Activated T-helper 1 cell treated with anti-CD3 and anti-CD28 coated beads, Interleukin-12 subunit alpha, Interleukin-12 subunit beta, Interleukin-2, Interleukin-4 antibody, amounts not matched to agents 30 ng/mL and 10 ng/mL and 1 ng/mL, durations not matched to agents 14 hours and 24 hours and 36 hours (primary cell): ENCODE data around the gene KCNJ15. TPM values are rescaled to one million over a fixed set of nuclear protein-coding genes. Genes with fewer than 3 reads are reported as not detected.

Source experiments
- DNase-seq: peaks from one replicate; pipeline ENCODE4 v3.0.0; 2021; ENCODE audit warnings: low spot score
- H3K27ac Mint-ChIP-seq: one replicate; pipeline ENCODE4 v1.8.0; 2021; ENCODE audit warnings: mild to moderate bottlenecking, mixed read lengths
- H3K27me3 Mint-ChIP-seq: one replicate; pipeline ENCODE4 v1.8.0; 2022; ENCODE audit warnings: mild to moderate bottlenecking, moderate library complexity, mixed read lengths; ENCODE audit not compliant: insufficient read depth
- H3K36me3 Mint-ChIP-seq: one replicate; pipeline ENCODE4 v1.8.0; 2021; ENCODE audit warnings: low read depth, mixed read lengths
- H3K4me1 Mint-ChIP-seq: one replicate; pipeline ENCODE4 v1.8.0; 2021; ENCODE audit warnings: low read depth, mixed read lengths
- H3K4me3 Mint-ChIP-seq: one replicate; pipeline ENCODE4 v1.8.0; 2021; ENCODE audit warnings: mild to moderate bottlenecking, moderate library complexity, mixed read lengths
- H3K9me3 Mint-ChIP-seq: one replicate; pipeline ENCODE4 v1.8.0; 2021; ENCODE audit warnings: mixed read lengths
- intact Hi-C: fragments of 100-400 bp; cut with micrococcal nuclease; formaldehyde crosslinking; loops from one replicate; pipeline ENCODE4 v1.15.1; 2024
- total RNA-seq: library from RNA; stranded (reverse); gene quantifications from 2 replicates; pipeline ENCODE4 v1.2.3, GENCODE V29; 2022

KCNJ15 gene
- total RNA-seq, 1 donor from 2014 or later = 1.7 TPM

DNA sequence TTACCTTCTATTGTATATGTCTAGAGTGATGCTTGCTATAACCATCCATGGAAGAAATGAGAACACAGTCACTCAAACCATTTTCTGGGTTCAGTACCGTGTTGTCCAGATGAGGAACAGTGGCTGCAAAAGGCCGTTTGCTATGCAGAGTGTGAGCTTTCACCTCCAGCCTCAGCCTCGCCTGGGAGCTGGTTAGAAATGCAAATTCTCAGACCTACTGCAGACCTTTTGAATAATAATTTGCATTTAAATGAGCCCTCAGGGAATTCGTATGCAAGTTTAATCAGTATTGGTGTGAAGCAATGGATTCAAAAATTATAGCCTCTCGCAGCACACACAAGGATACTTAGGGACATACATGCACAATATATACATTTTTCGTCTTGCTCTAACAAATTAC lies 24.1 kb downstream of the KCNJ15 start:
- H3K36me3 Mint-ChIP-seq = peaks cover 1% of the 10 kb centered on the region
- intact Hi-C loops = no loop called here
- no peak for DNase-seq
- H3K27ac Mint-ChIP-seq = no peak overlapping the region
- H3K4me1 Mint-ChIP-seq = peaks cover 9% of the 10 kb centered on the region
- H3K4me3 Mint-ChIP-seq = no peak overlapping the region
- peaks cover 2% of the 10 kb centered on the region for H3K27me3 Mint-ChIP-seq
- no peaks in the 10 kb centered on the region for H3K9me3 Mint-ChIP-seq

DNA sequence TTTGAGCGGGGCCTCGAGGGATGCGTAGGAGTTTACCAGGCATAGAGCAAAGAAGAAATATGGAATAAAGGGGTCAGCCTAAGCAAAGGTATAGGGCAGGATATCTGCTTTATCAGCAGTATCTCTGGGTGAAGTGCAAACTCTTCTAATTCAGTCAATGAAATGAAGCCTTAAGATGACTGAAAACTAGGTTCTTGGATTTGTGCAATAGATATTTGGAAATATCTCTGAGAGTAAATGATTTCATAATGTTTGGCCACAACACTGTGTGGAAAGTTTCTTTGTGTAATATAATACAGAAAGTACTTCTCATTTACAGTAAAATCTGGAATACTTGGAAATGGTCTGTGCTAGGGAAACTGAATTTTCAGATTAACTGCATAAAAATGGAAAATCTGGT lies 26.1 kb downstream of the KCNJ15 start:
- no peak for DNase-seq
- H3K36me3 Mint-ChIP-seq = peaks cover 1% of the 10 kb centered on the region
- no peaks in the 10 kb centered on the region for H3K9me3 Mint-ChIP-seq
- no peaks in the 10 kb centered on the region for H3K4me1 Mint-ChIP-seq
- intact Hi-C loops = loop anchor here (1.0 to 2.0 kb wide), 2 partner anchors 14 to 40 kb away; no protein-coding TSS in a partner anchor
- no peak overlapping the region for H3K4me3 Mint-ChIP-seq
- no peak overlapping the region for H3K27ac Mint-ChIP-seq
- H3K27me3 Mint-ChIP-seq = peaks cover 2% of the 10 kb centered on the region

DNA sequence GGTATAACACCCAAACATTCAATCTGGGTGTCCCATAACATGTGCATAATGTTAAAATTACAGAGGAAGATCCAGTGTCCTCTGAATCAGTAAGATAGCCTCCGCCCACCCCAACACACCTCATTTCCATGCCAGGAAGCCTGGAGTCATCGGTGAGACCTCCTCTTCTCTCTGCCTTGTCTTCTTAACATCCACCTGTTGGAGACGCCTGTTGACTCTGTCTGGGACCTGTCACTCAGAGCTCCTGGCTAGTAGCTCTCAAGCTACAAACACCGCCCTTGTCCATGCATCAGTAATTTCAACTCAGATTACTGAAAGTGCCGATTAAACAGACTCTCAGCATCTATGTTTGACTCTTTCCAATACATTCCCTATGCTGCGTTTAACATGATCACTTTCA lies 27.4 kb downstream of the KCNJ15 start:
- Mint-ChIP-seq H3K4me1 (no peaks in the 10 kb centered on the region), H3K9me3 (no peaks in the 10 kb centered on the region), H3K27ac (no peak overlapping the region), H3K4me3 (no peak overlapping the region), H3K27me3 (no peaks in the 10 kb centered on the region), H3K36me3 (no peaks in the 10 kb centered on the region)
- intact Hi-C loops = no loop called here
- DNase-seq = no peak

DNA sequence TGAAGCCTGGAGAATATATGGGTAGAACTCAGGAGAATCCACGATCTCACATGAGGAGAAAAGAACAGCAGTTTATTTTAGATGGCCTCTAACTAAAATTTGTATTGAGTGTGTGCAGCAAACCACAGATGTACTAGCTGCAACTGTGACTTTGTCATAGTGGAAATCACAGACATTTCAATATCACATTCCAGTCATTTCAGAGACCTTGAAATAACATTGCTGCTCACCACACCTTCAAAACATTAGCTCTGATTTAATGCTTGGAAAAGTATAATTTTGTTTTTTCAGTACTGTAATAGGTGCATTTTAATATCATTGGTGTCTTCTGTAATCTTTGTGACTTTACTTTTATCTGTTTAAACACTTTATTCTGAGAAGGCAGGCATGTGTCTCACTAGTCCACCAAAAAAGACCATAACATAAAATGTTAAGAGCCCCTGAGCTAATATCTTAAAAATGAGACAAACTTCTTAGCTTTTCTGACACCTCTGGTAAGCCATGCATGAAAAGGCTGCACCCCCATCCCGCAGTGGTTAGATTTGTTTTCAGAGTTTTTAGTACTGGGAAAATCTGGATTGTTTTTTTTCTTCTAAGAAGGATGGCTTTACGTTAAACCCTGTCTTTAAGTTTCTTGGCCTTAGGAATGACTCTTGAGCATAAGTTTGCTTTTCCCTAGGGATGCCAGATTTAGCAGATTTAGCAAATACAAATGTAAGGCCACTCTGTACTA lies 30.1 kb downstream of the KCNJ15 start:
- Mint-ChIP-seq H3K36me3 (no peaks in the 10 kb centered on the region), H3K4me1 (no peaks in the 10 kb centered on the region), H3K27ac (no peak overlapping the region), H3K27me3 (no peaks in the 10 kb centered on the region), H3K9me3 (no peaks in the 10 kb centered on the region), H3K4me3 (no peak overlapping the region)
- DNase-seq = no peak
- intact Hi-C loops = no loop called here

DNA sequence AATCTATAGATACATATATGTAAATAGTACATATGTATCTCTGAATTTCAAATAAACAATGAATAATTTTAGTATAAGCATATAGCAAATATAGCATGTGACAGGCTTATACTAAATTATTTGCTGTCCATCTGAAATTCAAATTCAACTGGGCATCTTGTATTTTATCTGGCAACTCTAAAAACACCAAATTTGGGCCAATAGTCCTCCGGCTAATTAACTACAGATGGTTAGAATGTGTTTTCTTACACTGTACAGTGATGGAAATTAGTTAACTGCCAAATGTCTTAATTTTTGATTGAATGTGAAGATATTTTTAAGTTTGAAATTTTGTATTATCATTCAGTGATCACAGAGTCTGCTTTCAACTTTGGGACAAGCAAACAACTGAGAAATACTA lies 30.7 kb downstream of the KCNJ15 start:
- DNase-seq = no peak
- Mint-ChIP-seq H3K9me3 (no peaks in the 10 kb centered on the region), H3K4me3 (no peak overlapping the region), H3K27ac (no peak overlapping the region), H3K4me1 (no peaks in the 10 kb centered on the region), H3K36me3 (no peaks in the 10 kb centered on the region), H3K27me3 (no peaks in the 10 kb centered on the region)
- intact Hi-C loops = no loop called here

DNA sequence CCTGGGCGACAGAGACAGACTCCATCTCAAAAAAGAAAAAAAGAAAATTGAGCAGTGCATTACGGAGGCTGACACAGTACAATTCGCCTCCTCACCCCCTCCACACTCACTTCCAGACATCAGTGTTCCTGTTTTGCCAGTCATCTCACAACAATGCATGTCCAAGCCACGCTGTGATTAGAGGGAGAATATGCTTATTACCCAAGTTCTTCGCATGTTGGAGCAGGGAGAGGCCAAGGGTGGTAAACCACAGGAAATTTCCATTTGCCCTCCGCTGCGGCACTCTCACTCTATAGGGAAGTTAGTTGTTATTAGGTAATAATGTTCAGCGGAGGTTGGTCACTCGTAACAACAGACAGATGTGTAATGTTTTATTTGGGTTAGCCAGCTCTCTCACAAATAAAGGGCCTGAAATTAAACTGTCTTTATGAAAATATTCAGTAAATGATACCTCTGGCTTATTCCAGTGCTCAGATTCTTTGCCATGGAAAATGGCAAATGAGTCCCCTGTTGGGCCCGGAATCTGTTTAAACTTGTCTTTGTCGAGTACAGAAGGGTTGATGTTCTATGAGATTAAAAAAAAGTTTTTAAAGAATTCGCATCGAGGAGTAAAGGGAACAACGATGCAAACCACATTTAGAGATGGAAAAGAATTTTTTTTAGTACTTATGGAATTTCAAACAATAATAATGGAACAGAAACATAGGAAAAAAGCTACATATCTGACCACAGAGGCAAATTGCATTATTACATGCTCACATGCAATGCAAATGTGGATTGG lies 33.1 kb downstream of the KCNJ15 start:
- Mint-ChIP-seq H3K27me3 (no peaks in the 10 kb centered on the region), H3K36me3 (no peaks in the 10 kb centered on the region), H3K9me3 (no peaks in the 10 kb centered on the region), H3K4me1 (no peaks in the 10 kb centered on the region), H3K27ac (no peak overlapping the region), H3K4me3 (no peak overlapping the region)
- DNase-seq = no peak
- intact Hi-C loops = no loop called here

DNA sequence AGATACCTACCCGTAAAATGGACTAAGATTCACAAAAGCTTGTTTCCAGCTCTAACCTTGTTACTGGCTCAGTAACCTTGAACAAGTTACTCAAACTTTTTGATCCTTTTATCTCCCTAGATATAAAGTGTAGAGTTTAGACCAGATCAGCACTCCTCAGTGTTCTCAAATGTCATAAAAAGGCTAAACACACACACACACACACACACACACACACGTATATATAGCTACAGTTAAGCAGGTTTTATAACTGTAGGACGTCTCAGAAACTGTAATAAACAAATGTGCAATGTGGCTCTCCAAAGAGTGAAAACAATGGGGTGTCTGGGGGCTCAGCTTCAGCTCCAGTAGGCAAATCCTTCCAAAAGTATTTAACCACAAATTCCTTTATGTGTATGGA lies 34.0 kb downstream of the KCNJ15 start:
- Mint-ChIP-seq H3K9me3 (no peaks in the 10 kb centered on the region), H3K36me3 (no peaks in the 10 kb centered on the region), H3K27me3 (no peaks in the 10 kb centered on the region), H3K4me1 (no peaks in the 10 kb centered on the region), H3K27ac (no peak overlapping the region), H3K4me3 (no peak overlapping the region)
- DNase-seq = no peak
- intact Hi-C loops = no loop called here

DNA sequence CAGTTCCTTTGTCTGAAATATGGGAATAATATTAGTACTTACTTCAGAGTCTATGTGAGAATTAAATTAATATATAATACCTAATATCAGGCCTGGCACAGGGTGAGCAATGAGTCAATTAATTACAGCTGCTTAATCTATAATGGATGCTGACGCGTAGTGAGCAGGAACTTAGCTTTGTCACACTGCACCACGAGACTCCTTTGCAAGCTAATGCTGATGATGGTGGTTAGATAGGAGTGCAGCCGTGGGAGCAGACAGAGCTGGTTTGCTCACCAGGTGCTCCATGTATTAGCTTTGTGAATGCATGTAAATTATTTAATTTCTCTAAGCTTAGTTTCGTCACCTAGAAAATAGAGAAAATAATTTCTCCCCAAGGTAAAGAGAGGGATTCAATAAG lies 35.1 kb downstream of the KCNJ15 start:
- no peak for DNase-seq
- H3K4me1 Mint-ChIP-seq = peaks cover 8% of the 10 kb centered on the region
- intact Hi-C loops = no loop called here
- H3K36me3 Mint-ChIP-seq = no peaks in the 10 kb centered on the region
- H3K4me3 Mint-ChIP-seq = no peak overlapping the region
- no peaks in the 10 kb centered on the region for H3K27me3 Mint-ChIP-seq
- H3K9me3 Mint-ChIP-seq = no peaks in the 10 kb centered on the region
- no peak overlapping the region for H3K27ac Mint-ChIP-seq

DNA sequence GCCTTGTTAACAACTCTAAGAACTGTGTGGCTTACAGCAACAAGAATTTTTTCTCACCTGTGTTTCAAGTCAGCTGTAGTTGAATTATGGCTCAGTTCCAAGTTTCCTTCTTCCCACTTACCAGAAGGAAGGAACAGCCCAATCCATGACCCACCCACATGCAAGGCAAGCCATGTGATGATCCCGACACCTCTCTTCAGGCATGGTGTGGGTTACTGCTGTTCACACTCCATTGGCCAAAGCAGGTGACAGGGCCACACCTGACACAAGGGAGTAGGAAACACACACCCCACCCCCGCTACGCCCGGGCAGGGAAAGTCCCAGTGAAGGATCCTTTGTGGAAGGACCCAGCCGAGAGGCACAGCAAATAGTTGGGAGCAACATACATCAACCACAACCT lies 36.3 kb downstream of the KCNJ15 start:
- H3K27ac Mint-ChIP-seq = no peak overlapping the region
- no peak for DNase-seq
- no peaks in the 10 kb centered on the region for H3K36me3 Mint-ChIP-seq
- H3K4me3 Mint-ChIP-seq = no peak overlapping the region
- H3K4me1 Mint-ChIP-seq = peaks cover 9% of the 10 kb centered on the region
- no peaks in the 10 kb centered on the region for H3K9me3 Mint-ChIP-seq
- no peaks in the 10 kb centered on the region for H3K27me3 Mint-ChIP-seq
- intact Hi-C loops = no loop called here

DNA sequence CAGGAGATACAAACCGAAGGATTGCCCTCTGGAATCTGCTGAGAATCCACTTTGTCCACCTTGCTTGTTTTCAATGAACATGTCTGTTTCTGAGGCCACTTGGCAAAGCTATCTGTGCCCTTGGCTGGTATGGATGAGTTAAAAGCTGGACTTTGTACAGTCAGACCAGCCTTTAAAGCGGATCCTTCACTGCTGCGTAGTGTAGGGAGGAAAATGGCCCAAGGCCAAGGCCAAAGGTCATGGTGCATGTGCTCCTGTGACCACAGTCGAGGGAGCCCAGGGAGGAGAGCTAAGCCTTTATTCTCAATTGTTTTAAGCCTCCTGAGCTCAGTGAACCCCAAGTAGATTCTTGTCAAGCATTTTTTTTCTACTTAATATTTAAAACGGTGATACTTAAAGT lies 37.0 kb downstream of the KCNJ15 start:
- intact Hi-C loops = no loop called here
- H3K4me1 Mint-ChIP-seq = peaks cover 9% of the 10 kb centered on the region
- no peak overlapping the region for H3K27ac Mint-ChIP-seq
- no peaks in the 10 kb centered on the region for H3K27me3 Mint-ChIP-seq
- no peak overlapping the region for H3K4me3 Mint-ChIP-seq
- no peak for DNase-seq
- H3K9me3 Mint-ChIP-seq = no peaks in the 10 kb centered on the region
- no peaks in the 10 kb centered on the region for H3K36me3 Mint-ChIP-seq

DNA sequence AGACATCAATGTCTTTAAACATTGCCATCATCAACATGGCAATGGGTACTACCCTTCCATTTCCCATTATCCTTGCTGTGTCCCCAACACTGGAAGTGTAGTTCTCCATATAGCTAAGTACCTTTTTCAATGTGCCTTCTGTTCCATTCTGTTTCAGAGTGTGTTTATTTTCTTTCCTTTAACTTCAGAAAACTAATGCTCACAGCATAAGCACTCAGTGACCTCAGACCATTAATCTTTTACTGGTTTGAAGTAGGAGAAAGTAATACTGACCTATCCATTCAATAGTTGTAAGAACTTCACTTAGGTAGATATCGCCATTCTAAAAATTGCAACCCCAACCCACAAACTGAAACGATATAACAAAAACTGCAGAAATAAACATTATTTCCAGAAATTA lies 37.8 kb downstream of the KCNJ15 start:
- DNase-seq = no peak
- H3K4me3 Mint-ChIP-seq = no peak overlapping the region
- H3K27ac Mint-ChIP-seq = no peak overlapping the region
- H3K4me1 Mint-ChIP-seq = peaks cover 11% of the 10 kb centered on the region
- no peaks in the 10 kb centered on the region for H3K36me3 Mint-ChIP-seq
- H3K9me3 Mint-ChIP-seq = no peaks in the 10 kb centered on the region
- no peaks in the 10 kb centered on the region for H3K27me3 Mint-ChIP-seq
- intact Hi-C loops = no loop called here

DNA sequence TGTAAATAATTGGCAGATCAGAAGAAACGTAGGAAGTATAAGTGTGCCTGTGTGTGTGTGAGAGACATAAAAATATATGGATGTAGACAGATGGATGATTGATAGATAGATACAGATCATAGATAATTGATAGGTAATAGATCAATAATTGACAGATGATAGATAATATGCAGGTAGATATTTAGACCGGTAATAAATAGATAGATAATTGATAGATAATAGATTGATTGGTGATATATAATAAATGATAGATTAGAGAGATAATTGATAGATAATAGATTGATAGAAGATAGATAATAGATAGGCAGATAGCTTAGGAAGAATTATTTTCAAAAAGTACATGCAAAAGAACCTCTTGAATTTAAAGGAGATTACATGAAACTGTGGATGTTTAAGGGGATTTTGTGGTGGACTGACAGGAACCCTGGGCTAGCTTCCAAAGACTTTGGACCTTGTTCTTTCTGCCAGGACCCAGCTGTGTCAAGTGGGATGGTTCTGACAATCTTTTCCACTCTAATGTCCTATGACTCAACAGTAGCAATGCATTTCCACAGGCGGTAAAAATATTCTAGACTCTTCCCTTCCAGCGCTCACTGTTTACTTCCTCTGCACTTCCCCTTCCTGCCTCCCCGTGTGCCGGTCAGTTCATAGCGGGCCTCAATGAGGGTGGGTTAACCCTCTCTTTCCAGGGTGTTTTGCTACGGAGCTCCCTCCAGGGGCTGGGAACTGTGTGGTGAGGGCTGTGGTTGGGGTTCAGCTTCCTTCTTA lies 39.4 kb downstream of the KCNJ15 start:
- no peak overlapping the region for H3K4me3 Mint-ChIP-seq
- no peaks in the 10 kb centered on the region for H3K9me3 Mint-ChIP-seq
- DNase-seq = no peak
- intact Hi-C loops = no loop called here
- H3K36me3 Mint-ChIP-seq = no peaks in the 10 kb centered on the region
- no peak overlapping the region for H3K27ac Mint-ChIP-seq
- H3K27me3 Mint-ChIP-seq = no peaks in the 10 kb centered on the region
- H3K4me1 Mint-ChIP-seq = peaks cover 27% of the 10 kb centered on the region

DNA sequence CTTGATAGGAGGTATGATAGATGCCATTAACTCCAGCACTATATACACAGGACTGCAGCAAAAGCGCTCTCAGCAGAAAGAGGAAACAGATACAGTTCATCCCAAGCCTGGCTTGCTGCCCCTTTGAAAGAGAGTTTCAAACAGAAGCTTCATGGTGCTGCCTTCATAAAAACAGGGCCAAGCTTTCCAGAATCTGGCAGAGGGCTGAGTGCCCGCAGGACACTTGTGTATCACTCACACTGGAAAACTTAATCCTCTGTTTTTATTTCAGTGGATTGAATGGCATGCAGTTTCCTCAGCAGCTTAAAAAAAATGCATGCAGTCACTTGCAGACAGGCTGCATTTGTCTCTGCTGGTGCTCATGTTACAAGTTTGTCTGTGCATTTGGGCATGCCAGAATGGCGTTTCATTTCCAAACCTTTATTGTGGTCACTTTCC lies 40.4 kb downstream of the KCNJ15 start:
- intact Hi-C loops = no loop called here
- no peak for DNase-seq
- Mint-ChIP-seq H3K27ac (no peak overlapping the region), H3K4me3 (no peak overlapping the region), H3K36me3 (no peaks in the 10 kb centered on the region), H3K9me3 (no peaks in the 10 kb centered on the region), H3K27me3 (no peaks in the 10 kb centered on the region), H3K4me1 (peaks cover 28% of the 10 kb centered on the region)
